NCI-H82 treated with DMSO at 0.1 percent for 48 hours (cell line): Measurements from ENCODE around the gene CACNA1G.

Experiments
- DNase-seq: peaks from one replicate; lab custom pipeline; 2025; ENCODE audit not compliant: unreplicated experiment; lab: John Stamatoyannopoulos, UW

The CACNA1G gene

DNA sequence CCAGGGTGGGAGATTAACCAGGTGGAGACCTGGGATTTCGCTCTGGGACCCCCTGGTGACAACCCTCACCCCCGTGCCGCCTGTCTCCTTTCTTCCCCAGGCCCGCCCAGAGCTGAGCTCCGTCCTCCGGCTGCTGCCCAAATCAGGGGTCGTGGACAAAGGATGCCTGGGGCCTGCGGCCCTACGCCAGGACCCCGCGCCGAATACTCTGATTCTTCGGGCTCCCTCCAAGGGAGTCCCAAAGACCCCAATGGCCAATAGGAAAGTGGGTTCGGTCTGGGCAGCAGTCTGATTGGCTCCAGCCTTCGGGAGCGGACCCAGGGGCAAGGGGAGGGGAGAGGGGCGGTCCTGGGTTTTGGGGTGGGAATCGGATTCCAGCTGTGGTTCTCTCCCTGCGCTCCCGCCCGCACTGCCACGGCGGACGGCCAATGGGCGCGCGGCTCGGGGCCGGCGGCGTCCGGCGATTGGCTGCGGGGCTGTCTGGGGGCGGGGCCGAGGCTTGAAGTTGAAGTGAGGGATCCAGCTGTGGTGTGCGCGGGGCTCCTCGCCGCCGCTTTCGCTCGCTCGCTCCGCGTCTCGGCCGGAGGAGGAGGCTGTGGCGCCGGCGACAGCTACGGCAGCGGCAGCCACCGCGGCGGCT, at the start of gene CACNA1G:
CACNA1G (plus strand) TSS at position 531 of the 640 bp plus-strand sequence. CDS start 745 bp downstream, outside the sequence.
- DNase-seq: peak; percentile 74

DNA sequence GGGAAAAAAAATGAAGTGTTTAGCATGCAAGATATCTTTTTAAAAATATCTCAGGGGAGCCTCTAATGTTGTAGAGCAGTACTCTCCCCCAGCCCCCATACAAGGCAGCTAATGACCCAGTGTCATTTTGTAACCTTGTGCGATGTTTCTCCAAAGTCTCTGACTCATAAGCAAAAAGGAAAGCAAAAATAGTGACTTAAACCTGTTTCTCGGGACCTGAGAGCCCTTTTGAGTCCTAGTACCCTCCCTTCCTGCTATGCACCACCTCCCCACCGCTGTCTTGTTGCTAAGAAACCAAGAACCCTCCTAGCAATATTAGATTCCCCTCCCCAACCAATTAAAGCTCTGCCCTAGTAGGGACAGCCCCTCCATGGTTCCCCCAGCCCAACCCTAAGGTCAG, 49.5 kb upstream of the CACNA1G start:
- DNase-seq: no peak

DNA sequence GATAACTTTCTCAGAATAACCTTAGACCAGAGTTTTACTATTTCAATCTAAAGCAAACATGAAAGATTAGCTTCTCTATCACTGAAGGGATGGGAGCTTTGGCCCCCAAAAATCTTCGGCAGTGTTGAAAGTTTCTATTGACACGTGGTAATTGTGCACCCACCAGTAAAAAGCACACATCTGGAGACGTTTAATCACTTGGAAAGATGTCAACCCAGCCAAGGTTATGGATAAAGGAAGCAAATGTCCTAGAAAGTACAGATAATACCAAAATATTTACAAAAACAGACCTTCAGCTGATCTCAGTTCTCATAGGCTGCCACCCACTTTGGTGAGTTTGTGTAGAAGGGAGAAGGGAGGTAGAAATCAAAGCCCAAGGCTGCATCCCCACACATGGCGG, 47.0 kb upstream of the CACNA1G start:
- DNase-seq: no peak

DNA sequence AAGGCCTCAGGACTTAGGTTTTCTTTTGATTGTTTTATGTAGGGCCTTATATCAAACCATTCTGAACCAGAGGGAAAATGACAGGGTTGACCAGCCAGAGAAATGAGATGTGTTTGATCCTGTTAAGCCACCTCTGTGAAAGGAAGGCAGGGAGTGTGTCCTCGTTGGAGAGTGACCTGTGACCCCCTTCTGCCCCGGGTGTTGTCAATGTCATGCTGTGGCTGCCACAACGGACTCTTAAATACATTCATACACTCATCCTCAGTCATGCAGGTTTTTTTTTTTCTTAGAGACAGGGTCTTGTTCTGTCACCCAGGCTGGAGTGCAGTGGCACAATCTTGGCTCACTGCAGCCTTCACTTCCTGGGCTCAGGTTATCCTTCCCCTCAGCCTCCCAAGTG, 46.1 kb upstream of the CACNA1G start:
- DNase-seq: no peak

DNA sequence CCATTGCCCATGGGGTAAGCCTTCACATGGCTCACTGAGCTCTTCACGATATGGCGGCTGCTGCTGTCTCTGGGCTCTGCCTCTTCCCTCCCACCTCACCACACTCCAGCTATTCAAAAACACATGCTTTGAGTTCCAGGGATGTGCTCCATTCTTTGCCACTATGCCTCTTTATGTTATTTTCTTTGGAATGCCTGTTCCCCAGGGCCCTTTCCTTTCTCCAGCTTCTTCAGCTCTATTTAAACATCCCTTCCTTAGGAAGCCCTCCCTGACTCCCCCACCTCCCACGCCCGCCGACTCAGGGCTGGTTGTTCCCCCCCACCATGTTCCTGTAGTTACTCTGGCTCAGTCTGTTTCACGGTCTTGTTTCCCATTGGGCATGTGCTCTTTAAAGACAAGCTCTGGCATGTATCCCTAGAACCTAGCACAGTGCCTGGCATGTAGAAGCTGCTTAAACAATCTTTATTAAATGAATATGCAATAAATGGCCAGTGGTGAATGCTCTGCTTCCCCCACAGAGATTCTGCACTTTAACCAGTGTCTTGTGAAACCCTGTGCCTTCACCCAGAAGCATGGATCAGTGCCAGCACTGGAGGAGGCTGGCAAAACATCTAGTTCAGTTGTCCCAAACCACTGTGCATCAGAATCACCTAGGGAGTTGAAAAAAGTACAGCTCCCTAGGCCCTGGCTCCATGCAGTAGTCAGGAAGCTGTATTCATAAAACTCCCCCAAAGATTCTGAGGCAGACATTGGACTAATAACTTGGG, 45.4 kb upstream of the CACNA1G start:
- DNase-seq: no peak

DNA sequence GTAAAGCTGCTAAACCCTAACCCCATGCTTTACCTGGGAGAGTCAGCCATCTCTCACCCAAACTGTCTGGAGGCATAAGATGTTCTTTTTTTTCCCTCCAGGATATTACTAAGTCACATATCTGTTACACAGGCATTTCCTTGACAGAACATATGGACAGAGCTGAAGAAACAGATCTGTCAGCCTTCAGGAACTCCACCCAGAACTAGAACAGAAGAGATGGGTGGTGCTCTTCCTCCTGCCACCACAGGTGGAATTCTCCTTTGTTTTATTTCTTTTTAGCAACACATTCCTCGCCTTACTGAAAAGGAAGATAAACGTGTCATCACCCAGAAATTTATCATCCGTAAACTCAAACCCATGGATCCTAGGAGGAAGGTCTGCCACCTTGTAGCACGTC, 43.5 kb upstream of the CACNA1G start:
- no peak for DNase-seq

DNA sequence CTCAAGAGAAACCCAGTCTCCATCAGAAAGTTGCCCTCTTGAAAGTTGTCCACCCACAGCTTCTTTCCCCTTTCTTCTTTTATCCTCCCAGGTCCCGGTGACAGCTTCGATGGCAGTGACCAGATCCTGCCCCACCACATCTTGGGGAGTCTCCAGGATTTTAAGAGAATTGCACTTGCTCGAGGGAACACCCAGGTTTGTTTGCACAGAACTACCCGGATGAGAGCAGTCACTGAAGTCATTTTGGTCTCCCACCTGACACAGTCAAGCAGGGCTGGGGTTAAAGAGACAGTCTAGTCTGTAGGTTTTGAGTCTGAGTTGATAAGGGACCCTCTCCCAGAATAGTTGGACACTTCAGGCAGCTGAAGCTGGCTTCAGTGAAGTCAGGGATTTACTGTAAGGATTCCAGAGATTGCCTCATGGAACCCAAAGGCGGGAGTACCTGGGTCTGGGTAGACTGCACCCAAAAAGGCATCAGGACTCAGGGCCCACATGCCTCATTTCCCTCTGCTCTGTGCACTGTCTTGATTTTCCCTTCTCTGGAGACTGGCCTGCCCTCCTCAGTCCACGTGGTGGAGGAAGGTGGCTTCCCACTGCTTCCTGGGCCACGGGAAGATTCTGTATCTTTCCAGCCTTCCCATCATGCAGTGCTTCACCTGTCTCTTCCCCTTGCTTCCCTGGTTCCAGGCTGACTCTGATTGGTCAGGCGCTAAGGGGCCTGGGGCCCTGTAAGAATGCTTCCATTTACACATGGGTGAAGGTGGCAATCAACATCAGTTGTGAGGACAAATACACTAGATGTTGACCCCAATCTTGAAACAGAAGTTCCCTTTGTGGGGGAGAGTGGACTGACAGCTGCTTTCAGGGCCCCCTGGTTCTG, 42.8 kb upstream of the CACNA1G start:
- DNase-seq: no peak

DNA sequence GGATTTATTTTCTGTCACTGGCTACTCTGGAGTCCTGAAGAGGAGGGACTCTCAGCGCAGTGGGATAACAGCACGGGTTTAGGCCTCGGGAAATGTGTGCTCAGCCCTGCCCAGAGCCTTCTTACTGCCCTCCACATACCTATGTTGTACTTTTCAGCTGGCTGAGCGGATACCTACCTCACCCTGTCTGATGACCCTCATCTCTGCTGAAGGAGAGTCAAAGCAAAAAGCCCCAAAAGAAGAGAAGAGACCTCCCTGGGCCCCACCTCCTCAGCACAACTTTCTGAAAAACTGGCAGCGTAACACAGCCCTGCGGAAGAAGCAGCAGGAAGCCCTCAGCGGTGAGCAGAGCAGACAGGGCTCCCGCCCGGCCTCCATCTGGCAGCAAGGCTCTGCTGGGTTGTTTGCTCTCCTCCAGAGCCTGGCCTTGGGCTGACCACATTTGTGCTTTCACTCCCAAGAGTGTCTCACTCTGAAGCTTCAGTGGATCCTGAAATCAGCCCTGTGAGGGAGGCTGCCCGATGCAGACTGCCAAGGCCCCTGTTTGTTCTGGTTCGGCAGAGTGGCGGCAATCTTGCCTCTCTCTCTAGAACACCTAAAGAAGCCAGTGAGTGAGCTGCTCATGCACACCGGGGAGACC, 42.0 kb upstream of the CACNA1G start:
- no peak for DNase-seq

DNA sequence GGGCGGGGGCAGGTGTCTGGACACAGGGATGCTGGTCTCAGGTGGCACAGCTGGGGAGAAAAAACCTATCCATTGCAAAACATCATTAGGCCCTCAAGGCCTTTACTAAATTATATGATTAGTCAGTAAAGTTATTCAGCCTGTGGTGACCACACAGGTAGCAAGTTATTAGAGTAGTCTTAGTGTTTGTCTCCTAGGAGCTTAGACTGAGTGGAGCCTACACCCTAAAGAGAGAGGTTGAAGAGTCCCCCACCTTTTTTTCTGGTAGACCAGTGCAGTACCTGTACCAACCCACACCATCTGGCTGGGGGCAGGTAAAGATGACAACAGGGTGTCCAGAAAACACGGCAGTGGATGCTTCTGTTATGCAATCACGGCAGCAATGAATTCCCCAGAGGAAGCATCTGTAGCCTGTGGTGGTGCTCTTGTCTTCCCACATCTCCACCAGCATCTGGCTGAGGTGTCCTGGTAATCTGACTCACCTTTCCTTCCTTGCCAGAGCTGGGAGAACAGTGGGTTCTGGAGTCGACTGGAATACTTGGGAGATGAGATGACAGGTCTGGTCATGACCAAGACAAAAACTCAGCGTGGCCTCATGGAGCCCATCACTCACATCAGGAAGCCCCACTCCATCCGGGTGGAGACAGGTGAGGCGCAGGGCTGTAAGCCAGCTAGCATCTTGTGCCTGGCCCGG, 41.2 kb upstream of the CACNA1G start:
- no peak for DNase-seq

DNA sequence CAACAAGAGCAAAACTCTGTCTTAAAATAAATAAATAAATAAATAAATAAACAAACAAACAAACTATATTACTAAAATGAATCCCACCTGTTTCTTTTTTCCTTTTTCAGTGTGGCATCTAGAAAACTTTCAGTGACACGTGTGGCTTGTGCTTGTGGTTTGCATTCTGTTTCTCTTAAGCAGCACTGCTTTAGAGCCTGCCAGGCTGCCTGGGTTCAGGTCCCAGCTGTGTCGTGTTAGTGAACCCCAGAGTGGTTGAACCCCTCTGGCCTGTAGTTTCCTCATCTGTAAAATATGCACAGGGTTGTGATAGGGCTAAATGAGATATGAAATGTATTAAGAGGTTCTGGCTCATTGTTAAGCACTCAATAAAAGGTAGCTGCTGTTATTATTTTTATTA, 40.0 kb upstream of the CACNA1G start:
- DNase-seq: no peak

DNA sequence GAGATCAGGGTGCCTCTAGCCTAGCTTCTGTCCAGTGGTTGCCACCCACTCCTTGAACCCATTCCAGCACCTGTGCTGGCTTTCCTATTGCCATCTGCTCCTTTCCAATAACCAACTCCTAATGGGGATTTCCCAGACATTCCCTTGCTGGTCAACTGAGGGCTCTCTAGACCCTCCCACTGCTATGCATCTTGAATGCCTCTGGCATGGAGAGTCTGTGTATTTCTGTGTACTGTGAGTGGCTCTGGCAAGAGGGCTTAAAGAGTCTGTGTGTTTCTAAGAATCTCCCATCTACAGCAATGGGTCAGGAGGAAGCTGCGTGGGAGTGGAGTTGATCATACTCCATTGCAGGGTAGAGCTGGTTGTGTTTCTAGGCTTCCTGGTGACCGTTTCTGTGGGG, 39.0 kb upstream of the CACNA1G start:
- DNase-seq: no peak

DNA sequence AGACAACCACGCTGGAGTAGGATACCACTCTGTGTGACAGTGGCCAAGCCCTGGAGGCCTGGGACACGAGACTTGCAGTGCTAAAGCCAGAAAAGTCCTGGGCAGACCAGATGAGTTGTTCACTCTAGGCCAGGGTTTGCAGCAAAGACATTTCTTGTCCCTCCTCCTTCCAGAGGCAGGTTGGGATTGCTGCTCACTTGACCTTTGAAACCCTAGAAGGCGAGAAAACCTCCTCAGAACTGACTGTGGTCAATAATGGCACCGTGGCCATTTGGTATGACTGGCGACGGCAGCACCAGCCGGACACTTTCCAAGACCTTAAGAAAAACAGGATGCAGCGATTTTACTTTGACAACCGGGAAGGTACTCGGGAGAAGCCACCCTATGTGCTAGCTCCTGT, 37.7 kb upstream of the CACNA1G start:
- DNase-seq: no peak

DNA sequence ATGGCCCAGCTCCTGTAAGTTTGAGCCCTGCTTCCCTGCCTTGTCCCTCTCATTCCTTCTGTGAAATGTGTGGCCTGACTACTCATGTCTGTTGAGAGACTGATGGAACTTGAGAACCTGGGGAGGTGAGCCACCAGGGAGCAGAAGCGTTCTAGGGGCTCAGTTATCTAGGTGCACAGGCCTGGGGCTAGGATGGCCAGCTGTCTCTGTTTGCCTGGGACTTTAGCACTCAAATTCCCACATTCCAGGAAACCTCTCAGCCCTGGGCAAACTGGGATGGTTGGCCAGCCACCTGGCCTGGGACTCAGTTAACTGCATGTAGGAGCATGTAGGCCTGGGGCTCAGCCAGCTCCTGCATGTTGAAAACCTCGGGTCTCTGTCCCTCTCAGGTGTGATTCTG, 37.3 kb upstream of the CACNA1G start:
- DNase-seq: no peak

DNA sequence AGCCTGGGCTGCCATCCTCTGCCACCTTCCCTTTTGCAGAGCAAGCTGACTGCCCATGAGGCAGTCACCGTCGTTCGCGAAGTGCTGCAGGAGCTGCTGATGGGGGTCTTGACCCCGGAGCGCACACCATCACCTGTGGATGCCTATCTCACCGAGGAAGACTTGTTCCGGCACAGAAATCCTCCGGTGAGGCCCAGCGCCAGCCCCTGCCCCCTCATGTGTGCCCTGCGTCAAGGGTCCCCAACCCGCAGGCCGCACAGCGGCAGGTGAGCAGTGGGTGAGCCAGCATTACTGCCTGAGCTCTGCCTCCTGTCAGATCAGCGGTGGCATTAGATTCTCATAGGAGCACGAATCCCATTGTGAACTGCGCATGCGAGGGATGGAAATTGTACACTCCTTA, 35.7 kb upstream of the CACNA1G start:
- DNase-seq: no peak

DNA sequence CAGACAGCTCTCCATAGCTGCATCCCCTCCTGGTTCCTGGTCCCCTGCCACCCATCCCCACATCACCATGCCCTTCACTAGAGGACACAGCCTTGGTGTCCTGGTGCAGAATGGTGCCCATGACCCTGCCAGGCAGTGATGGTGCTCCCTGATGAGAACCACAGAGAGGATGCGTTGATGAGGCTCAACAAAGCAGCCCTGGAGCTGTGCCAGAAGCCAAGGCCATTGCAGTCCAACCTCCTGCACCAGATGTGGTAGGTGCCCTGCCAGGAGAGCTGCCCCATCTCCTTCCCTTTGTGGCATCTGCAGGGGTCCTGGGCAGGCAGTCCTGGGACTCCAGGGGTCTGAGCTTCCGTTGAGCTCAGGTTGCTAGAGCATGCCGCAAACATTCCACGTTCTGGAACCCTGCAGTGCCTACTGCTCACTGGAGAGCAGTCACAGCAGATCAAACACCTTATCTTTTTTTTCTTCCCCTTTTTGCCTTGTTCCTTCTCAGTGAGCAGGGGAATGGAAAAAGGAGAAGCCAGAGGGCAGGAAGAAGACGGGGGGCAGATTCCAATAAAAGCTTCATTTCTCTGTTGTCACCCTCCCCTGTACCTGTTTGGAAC, 33.3 kb upstream of the CACNA1G start:
- no peak for DNase-seq

DNA sequence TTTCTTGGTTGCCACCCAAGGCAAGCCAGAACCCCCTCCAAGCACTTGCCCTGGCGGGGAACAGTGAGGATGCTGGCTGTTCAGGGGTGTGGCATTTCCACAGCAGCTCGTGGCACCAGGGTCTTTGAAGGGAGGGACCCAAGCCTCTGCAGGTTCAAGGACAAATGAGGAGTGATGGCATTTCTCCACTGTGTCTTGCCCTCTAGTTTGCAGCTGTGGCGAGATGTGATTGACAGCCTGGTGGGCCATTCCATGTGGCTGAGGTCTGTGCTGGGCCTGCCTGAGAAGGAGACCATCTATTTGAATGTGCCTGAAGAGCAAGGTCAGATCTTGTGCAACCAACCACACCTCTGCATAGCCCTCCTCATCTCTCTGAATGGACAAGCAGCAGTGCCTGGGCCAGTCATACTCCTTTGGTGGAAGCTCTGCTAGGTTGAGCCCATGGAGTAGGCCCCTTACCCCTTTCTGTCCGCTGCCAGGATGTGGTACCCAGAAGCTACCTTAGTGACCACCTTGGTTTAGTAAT, 32.5 kb upstream of the CACNA1G start:
- no peak for DNase-seq

DNA sequence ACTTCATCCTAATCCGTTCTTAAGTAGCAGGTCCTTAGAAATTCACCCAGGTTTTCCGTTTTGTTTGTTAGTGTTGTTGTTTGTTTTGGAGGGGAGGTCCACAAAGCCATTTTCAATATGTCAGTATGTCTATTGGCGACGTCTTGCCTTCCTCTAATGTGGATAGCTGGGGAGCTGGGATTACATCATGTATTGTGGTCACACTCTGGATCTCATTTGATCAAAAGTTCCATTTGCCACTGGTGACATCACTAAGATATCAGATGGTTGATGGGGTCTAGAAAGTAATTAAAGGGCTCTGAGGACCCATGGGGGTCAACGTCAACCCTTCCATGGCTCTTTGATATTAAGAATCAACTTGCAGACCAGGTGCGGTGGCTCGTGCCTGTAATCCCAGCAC, 30.7 kb upstream of the CACNA1G start:
- DNase-seq: no peak

DNA sequence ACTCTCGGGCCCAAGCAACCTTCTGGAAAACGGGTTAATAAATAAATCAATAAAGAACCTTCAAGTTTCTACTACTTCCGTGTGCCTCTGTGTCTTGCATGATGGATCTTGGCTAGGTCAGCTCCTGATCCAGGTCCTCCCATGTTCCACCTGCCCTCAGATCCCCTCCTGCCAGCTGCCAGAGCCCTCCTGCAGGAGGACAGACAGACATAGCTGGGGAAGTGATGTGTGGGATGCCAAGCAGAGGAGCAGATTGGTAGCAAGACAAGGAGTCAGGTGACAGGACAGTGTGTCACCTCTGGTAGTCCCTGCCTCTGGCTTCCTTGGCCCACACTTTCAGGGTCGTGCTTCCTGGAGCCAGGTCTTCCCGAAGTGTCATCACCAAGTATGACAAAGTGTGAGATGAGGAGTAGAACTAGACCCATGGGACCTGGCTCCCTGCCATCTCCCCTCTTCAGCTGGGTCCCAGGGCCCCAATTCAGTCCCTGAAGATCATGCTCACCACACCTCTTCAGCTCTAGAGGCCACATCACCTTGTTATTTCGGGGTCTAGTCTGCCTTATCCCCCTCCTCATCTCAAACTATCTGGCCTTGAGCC, 29.0 kb upstream of the CACNA1G start:
- no peak for DNase-seq

DNA sequence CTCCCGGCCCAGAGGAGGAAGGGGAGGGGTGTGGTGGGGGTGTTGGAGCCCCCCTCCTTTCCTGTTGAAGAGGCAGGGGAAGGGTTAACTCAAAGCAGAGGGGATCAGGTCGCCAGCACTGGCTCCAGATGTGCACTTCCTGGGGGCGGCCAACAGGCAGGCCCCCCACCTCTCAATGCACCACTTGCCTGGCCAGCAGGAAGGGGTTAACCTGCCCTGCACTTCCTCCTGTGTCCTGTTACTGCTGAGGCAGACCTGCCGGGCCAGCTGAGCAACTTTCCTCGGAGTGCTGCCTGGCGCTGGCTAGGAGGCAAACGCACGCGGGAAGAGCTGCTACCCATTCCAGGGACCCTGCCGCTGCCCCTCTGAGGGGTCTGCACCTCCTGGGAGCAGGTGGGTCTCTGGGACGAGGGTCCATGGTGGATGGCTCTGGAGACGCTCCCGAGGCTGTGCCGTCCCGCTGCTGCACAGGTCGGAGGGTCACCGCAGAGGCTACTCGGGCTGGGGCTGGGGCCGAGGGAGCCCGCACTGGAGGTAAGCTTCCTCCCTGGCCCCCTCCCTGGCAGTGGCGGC, 28.0 kb upstream of the CACNA1G start, which contains the start of gene EPN3:
EPN3 (plus strand) TSS at position 284 of the 573 bp plus-strand sequence. CDS start 3,822 bp downstream, outside the sequence.
- DNase-seq: no peak
